Measurements from ENCODE around the gene AGBL5. TPM values are rescaled to one million over a fixed set of nuclear protein-coding genes. Genes with fewer than 3 reads are reported as not detected.

Gene AGBL5
- total RNA-seq, 1 donor from 2014 or later, result 23.4 TPM

DNA sequence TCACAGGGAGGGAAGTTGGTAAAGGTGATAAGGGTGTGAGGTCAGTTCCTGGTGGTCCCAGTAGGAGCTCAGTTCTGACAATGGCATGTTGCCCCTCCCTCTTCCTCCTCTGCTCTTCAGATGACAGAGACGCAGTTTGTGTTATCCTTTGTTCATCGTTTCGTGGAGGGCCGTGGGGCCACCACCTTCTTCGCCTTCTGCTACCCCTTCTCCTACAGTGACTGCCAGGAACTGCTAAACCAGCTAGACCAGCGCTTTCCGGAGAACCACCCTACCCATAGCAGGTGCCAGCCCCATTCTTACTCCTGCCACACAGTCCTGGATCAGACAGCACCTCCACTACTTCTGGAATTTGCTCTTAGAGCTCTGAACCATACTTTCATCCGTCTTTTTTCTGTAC is 2.3 kb downstream of the AGBL5 start:
- peaks cover 18% of the 10 kb centered on the region for H3K36me3 Mint-ChIP-seq (ENCODE audit: unreplicated experiment)
- H3K4me1 Mint-ChIP-seq (ENCODE audit: unreplicated experiment), result peaks cover 17% of the 10 kb centered on the region
- H3K4me3 Mint-ChIP-seq (ENCODE audit: unreplicated experiment), result no peak overlapping the region
- DNase-seq (ENCODE audit: extremely low spot score, unreplicated experiment), result no peak
- no peaks in the 10 kb centered on the region for H3K27me3 Mint-ChIP-seq (ENCODE audit: unreplicated experiment)
- H3K9me3 Mint-ChIP-seq (ENCODE audit: unreplicated experiment), result no peaks in the 10 kb centered on the region
- no peak overlapping the region for H3K27ac Mint-ChIP-seq (ENCODE audit: unreplicated experiment)
- TF ChIP-seq, protein P1, sequence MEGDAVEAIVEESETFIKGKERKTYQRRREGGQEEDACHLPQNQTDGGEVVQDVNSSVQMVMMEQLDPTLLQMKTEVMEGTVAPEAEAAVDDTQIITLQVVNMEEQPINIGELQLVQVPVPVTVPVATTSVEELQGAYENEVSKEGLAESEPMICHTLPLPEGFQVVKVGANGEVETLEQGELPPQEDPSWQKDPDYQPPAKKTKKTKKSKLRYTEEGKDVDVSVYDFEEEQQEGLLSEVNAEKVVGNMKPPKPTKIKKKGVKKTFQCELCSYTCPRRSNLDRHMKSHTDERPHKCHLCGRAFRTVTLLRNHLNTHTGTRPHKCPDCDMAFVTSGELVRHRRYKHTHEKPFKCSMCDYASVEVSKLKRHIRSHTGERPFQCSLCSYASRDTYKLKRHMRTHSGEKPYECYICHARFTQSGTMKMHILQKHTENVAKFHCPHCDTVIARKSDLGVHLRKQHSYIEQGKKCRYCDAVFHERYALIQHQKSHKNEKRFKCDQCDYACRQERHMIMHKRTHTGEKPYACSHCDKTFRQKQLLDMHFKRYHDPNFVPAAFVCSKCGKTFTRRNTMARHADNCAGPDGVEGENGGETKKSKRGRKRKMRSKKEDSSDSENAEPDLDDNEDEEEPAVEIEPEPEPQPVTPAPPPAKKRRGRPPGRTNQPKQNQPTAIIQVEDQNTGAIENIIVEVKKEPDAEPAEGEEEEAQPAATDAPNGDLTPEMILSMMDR (IDR thresholded peaks at IDR 0.05), result no peak

DNA sequence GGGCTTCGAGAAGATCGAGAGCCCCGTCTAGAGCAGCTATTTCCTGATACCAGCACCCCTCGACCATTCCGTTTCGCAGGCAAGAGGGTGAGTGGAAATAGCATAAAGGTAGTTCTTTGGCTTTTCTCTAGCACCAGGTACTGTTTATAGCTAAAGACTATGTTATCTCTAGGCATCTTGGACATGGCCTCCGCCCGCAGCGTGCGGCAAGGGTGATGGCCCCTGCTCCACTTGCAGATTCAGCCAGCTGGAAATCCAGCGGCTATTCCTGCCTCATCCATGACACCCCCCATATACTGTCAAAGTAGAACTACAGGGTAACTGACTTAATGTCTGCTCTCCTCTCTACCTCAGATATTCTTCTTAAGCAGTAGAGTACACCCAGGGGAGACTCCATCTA is 3.3 kb downstream of the AGBL5 start:
- Mint-ChIP-seq H3K4me3 (ENCODE audit: unreplicated experiment) (no peak overlapping the region), H3K4me1 (ENCODE audit: unreplicated experiment) (peaks cover 10% of the 10 kb centered on the region), H3K36me3 (ENCODE audit: unreplicated experiment) (peaks cover 20% of the 10 kb centered on the region), H3K27me3 (ENCODE audit: unreplicated experiment) (no peaks in the 10 kb centered on the region), H3K27ac (ENCODE audit: unreplicated experiment) (no peak overlapping the region), H3K9me3 (ENCODE audit: unreplicated experiment) (no peaks in the 10 kb centered on the region)
- TF ChIP-seq, protein P1 (IDR thresholded peaks at IDR 0.05), result no peak
- DNase-seq (ENCODE audit: extremely low spot score, unreplicated experiment), result no peak

DNA sequence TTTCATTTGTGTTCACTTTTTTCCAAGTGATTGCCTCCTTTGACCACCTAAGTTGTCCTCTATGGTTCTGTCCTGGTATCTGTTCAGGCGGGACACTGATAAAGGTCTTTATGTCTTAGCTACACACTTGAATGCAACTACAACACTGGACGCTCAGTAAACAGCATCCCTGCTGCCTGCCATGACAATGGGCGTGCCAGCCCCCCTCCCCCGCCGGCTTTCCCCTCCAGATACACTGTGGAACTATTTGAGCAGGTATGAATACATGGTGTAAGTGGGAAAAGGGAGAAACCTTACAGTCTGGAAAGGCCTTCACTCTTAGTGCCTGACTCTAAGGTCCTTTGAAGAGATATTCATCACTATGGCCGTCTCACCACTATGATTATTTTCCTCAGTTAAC is 5.7 kb downstream of the AGBL5 start:
- Mint-ChIP-seq H3K4me3 (ENCODE audit: unreplicated experiment) (no peak overlapping the region), H3K9me3 (ENCODE audit: unreplicated experiment) (no peaks in the 10 kb centered on the region), H3K27me3 (ENCODE audit: unreplicated experiment) (no peaks in the 10 kb centered on the region), H3K4me1 (ENCODE audit: unreplicated experiment) (peaks cover 8% of the 10 kb centered on the region), H3K36me3 (ENCODE audit: unreplicated experiment) (peaks cover 24% of the 10 kb centered on the region), H3K27ac (ENCODE audit: unreplicated experiment) (no peak overlapping the region)
- TF ChIP-seq, protein P1 (IDR thresholded peaks at IDR 0.05), result no peak
- no peak for DNase-seq (ENCODE audit: extremely low spot score, unreplicated experiment)

DNA sequence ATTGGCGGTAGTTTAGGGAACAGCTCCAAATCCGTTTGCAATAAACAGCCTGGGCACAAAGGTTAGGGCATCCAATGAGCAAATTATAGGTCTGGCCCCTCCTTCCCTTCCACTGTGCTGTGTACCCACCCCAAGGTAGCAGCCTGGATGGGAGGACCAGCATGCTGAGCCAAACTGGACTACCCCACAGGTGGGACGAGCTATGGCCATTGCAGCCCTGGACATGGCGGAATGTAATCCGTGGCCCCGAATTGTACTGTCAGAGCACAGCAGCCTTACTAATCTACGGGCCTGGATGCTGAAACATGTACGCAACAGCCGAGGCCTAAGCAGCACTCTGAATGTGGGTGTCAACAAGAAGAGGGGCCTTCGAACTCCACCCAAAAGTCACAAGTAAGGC is 6.7 kb downstream of the AGBL5 start:
- TF ChIP-seq, protein P1 (IDR thresholded peaks at IDR 0.05), result no peak
- H3K36me3 Mint-ChIP-seq (ENCODE audit: unreplicated experiment), result peaks cover 24% of the 10 kb centered on the region
- H3K4me3 Mint-ChIP-seq (ENCODE audit: unreplicated experiment), result no peak overlapping the region
- no peaks in the 10 kb centered on the region for H3K4me1 Mint-ChIP-seq (ENCODE audit: unreplicated experiment)
- DNase-seq (ENCODE audit: extremely low spot score, unreplicated experiment), result no peak
- no peaks in the 10 kb centered on the region for H3K27me3 Mint-ChIP-seq (ENCODE audit: unreplicated experiment)
- H3K9me3 Mint-ChIP-seq (ENCODE audit: unreplicated experiment), result no peaks in the 10 kb centered on the region
- H3K27ac Mint-ChIP-seq (ENCODE audit: unreplicated experiment), result no peak overlapping the region

DNA sequence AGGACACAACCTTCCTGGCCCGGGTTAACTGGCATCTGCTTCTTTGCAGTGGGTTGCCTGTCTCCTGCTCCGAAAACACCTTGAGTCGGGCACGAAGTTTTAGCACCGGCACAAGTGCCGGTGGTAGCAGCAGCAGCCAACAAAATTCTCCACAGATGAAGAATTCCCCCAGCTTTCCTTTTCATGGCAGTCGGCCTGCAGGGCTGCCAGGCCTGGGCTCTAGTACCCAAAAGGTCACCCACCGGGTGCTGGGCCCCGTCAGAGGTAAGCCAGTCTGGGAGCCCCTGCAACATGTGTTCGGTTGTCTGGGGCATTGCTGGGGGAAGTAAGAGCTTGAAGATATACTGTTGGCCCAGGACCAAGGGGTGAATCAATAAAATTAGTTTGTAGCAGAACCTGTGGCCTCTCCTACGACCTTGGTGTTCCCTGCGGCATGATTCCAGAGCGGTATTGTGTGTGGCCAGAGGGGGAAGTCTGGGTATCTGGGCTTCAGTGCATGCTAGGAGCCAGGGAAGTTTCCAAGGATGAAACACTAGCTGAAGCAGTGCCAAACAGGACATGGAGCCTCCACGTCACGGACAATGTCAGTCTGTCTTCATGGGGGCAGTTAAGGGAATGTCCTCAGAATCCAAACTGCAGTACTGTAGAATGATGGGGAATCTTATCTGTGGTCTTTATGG is 7.8 kb downstream of the AGBL5 start:
- no peaks in the 10 kb centered on the region for H3K4me1 Mint-ChIP-seq (ENCODE audit: unreplicated experiment)
- peaks cover 21% of the 10 kb centered on the region for H3K36me3 Mint-ChIP-seq (ENCODE audit: unreplicated experiment)
- H3K27me3 Mint-ChIP-seq (ENCODE audit: unreplicated experiment), result no peaks in the 10 kb centered on the region
- H3K9me3 Mint-ChIP-seq (ENCODE audit: unreplicated experiment), result no peaks in the 10 kb centered on the region
- TF ChIP-seq, protein P1 (IDR thresholded peaks at IDR 0.05), result no peak
- no peak for DNase-seq (ENCODE audit: extremely low spot score, unreplicated experiment)
- no peak overlapping the region for H3K27ac Mint-ChIP-seq (ENCODE audit: unreplicated experiment)
- no peak overlapping the region for H3K4me3 Mint-ChIP-seq (ENCODE audit: unreplicated experiment)
